Esophagus muscularis mucosa (tissue), 4 donors: ENCODE measurements around the gene ZRANB2. TPM values are rescaled to one million over a fixed set of nuclear protein-coding genes. Genes with fewer than 3 reads are reported as not detected.

ENCODE experiments used
- DNase-seq: peaks from one replicate; pipeline ENCODE4 v3.0.0-alpha.2; 2017; ENCODE audit errors: extremely low spot score
- H3K27ac ChIP-seq, 4 donors: fragments of 200-600 bp; sonication (generic); replicated peaks in 1 of 4; 1 replicate in 3 of 4; 2 replicates in 1 of 4; pipeline ENCODE4 v1.5.1; 2016 to 2019; ENCODE audit warnings: mild to moderate bottlenecking in 1 of 4
- H3K27me3 ChIP-seq, 4 donors: fragments of 200-600 bp; sonication (generic); one replicate each; pipeline versions ENCODE4 v1.5.1 to v1.6.0; 2016 to 2019
- H3K36me3 ChIP-seq, 4 donors: fragments of 200-600 bp; sonication (generic); one replicate each; pipeline ENCODE4 v1.5.1; 2016 to 2019
- H3K4me1 ChIP-seq, 4 donors: fragments of 200-600 bp; sonication (generic); one replicate each; pipeline ENCODE4 v1.5.1; 2016 to 2019
- H3K4me3 ChIP-seq, 4 donors: fragments of 200-600 bp; sonication (generic); 1 replicate in 2 of 4; 2 replicates in 2 of 4; pipeline ENCODE4 v1.5.1; 2016 to 2019; ENCODE audit warnings: mild to moderate bottlenecking in 4 of 4, moderate library complexity in 1 of 4
- H3K9me3 ChIP-seq, 4 donors: fragments of 200-600 bp; sonication (generic); 1 replicate in 3 of 4; 2 replicates in 1 of 4; pipeline ENCODE4 v1.5.1; 2016 to 2019
- EP300 ChIP-seq: sonication (generic); formaldehyde crosslinking; IDR thresholded peaks from one replicate; pipeline ENCODE4 v1.6.1; 2017; ENCODE audit warnings: antibody characterized with exemption
- POLR2A ChIP-seq: fragments of 450-650 bp; IDR thresholded peaks from one replicate; pipeline ENCODE4 v1.6.1; 2017; ENCODE audit warnings: antibody characterized with exemption, moderate library complexity, mild to moderate bottlenecking, low read depth
- POLR2AphosphoS5 ChIP-seq, 2 donors: sonication (generic); formaldehyde crosslinking; IDR thresholded peaks; one replicate each; pipeline ENCODE4 v1.6.1; 2017; ENCODE audit warnings: antibody characterized with exemption in 2 of 2
- WGBS: methylation state at CpG from one replicate; pipeline ENCODE4 v1.1.5; 2018; 5-methylcytosine and 5-hydroxymethylcytosine counted together
- intact Hi-C: fragments of 100-400 bp; cut with DNase I; formaldehyde crosslinking; loops from one replicate; pipeline ENCODE4 v1.15.1; 2023
- small RNA-seq, 3 donors: library from RNA; depleted of rRNA; stranded (forward); fragments of <200 nt; gene quantifications; one replicate each; pipeline ENCODE3, GENCODE V24; 2016
- total RNA-seq, 4 donors: library from RNA; depleted of rRNA; stranded (reverse); fragments of >200 nt; gene quantifications; one replicate each; pipeline versions ENCODE4 v1.1.0 to v1.2.1, GENCODE V29; 2016
- TF ChIP-seq, protein P1 (sequence below), 3 experiments: fragments of 200-600 bp in 2 of 3; fragments of 450-650 bp in 1 of 3; sonication (generic) in 2 of 3; IDR thresholded peaks; one replicate each; pipeline ENCODE4 v1.5.1; 2017 to 2019; ENCODE audit warnings: antibody characterized with exemption in 3 of 3, mild to moderate bottlenecking in 2 of 3, moderate library complexity in 1 of 3

ZRANB2 gene
- total RNA-seq, 4 donors from 2014 or later, result 37.2 to 65.6 (median 40.0) TPM

DNA sequence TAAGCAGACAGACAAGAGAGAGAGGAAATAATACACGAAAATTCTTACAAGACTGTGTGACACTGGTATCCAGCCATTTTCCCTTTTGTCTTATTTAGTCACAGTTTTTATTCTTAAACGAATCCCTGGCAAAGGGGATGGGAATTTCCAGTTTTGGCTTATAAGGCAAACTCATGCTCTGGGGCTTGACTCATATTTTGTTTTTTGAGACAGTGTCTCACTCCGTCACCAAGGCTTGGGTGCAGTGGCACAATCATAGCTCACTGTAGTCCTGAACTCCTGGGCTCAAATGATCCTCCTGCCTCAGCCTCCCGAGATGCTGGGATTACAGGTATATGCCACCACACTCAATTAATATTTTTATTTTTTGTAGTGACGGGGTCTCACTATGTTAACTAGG, 65.1 kb downstream of the ZRANB2 start:
- no peak for DNase-seq
- Histone ChIP-seq H3K4me1 (no peaks in the 10 kb centered on the region), H3K27me3 (no peaks in the 10 kb centered on the region), H3K4me3 (no peak overlapping the region), H3K36me3 (no peaks in the 10 kb centered on the region), H3K9me3 (no peaks in the 10 kb centered on the region), H3K27ac (no peak overlapping the region)
- no peak for TF ChIP-seq POLR2A
- TF ChIP-seq EP300, result no peak
- no peak for TF ChIP-seq POLR2AphosphoS5 (IDR thresholded peaks at IDR 0.05)
- TF ChIP-seq, protein P1, sequence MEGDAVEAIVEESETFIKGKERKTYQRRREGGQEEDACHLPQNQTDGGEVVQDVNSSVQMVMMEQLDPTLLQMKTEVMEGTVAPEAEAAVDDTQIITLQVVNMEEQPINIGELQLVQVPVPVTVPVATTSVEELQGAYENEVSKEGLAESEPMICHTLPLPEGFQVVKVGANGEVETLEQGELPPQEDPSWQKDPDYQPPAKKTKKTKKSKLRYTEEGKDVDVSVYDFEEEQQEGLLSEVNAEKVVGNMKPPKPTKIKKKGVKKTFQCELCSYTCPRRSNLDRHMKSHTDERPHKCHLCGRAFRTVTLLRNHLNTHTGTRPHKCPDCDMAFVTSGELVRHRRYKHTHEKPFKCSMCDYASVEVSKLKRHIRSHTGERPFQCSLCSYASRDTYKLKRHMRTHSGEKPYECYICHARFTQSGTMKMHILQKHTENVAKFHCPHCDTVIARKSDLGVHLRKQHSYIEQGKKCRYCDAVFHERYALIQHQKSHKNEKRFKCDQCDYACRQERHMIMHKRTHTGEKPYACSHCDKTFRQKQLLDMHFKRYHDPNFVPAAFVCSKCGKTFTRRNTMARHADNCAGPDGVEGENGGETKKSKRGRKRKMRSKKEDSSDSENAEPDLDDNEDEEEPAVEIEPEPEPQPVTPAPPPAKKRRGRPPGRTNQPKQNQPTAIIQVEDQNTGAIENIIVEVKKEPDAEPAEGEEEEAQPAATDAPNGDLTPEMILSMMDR (IDR thresholded peaks at IDR 0.05), result no peak
- intact Hi-C loops, result no loop called here
- 71% methylated on average over 5 of the region's 5 CpGs for WGBS

GRCh38 chr1:71014178-71014579, 66.7 kb downstream of the ZRANB2 start:
- TF ChIP-seq, protein P1 (IDR thresholded peaks at IDR 0.05), result no peak
- TF ChIP-seq EP300 (no peak), POLR2AphosphoS5 (IDR thresholded peaks at IDR 0.05) (no peak), POLR2A (no peak)
- no peak for DNase-seq
- Histone ChIP-seq H3K4me3 (no peak overlapping the region), H3K9me3 (no peaks in the 10 kb centered on the region), H3K27ac (no peak overlapping the region), H3K36me3 (no peaks in the 10 kb centered on the region), H3K27me3 (no peaks in the 10 kb centered on the region), H3K4me1 (no peaks in the 10 kb centered on the region)
- WGBS, result 85% methylated on average over 1 of the region's 1 CpG
- intact Hi-C loops, result no loop called here

Small RNA genes within 50 kb of the gene (small RNA-seq; reads per million reads assigned to genes)
- gene MIR186, result 582 to 785 (median 668) reads per million in 3 donors

Other genes with a start within 250 kb of the ZRANB2 start
- gene PTGER3, start 33.2 kb downstream of the ZRANB2 start, total RNA-seq, result 10 to 100 TPM in 3 of 4 donors, 1 to 10 TPM in 1; 5.4 to 34.8 (median 19.2) TPM